Prostate gland (tissue), 2 donors: ENCODE data around the gene NR4A3.

Experiments used
- POLR2A ChIP-seq: fragments of 450-650 bp; IDR thresholded peaks from one replicate; pipeline ENCODE4 v1.6.1; 2016; ENCODE audit warnings: antibody characterized with exemption, mild to moderate bottlenecking
- TF ChIP-seq, protein P1 (sequence below), 4 experiments: fragments of 200-600 bp in 2 of 4; fragments of 450-650 bp in 2 of 4; sonication (generic) in 2 of 4; IDR thresholded peaks; 1 replicate in 3 of 4; 2 replicates in 1 of 4; pipeline ENCODE4 v1.5.1; 2016 to 2019; ENCODE audit warnings: antibody characterized with exemption in 4 of 4, mild to moderate bottlenecking in 2 of 4, moderate library complexity in 2 of 4

- TF ChIP-seq, protein P1, sequence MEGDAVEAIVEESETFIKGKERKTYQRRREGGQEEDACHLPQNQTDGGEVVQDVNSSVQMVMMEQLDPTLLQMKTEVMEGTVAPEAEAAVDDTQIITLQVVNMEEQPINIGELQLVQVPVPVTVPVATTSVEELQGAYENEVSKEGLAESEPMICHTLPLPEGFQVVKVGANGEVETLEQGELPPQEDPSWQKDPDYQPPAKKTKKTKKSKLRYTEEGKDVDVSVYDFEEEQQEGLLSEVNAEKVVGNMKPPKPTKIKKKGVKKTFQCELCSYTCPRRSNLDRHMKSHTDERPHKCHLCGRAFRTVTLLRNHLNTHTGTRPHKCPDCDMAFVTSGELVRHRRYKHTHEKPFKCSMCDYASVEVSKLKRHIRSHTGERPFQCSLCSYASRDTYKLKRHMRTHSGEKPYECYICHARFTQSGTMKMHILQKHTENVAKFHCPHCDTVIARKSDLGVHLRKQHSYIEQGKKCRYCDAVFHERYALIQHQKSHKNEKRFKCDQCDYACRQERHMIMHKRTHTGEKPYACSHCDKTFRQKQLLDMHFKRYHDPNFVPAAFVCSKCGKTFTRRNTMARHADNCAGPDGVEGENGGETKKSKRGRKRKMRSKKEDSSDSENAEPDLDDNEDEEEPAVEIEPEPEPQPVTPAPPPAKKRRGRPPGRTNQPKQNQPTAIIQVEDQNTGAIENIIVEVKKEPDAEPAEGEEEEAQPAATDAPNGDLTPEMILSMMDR (IDR thresholded peaks at IDR 0.05), result no peak
- no peak for TF ChIP-seq POLR2A
Measured at GRCh38 chr9:99835581-99835980, 13.9 kb downstream of the NR4A3 start.
